Peyer's patch (tissue), 4 donors: ENCODE data around the gene TRAF2.

Experiments
- POLR2A ChIP-seq, 2 donors: fragments of 450-650 bp; IDR thresholded peaks; one replicate each; pipeline ENCODE4 v1.5.1; 2017; ENCODE audit warnings: antibody characterized with exemption in 2 of 2, mild to moderate bottlenecking in 2 of 2, moderate library complexity in 2 of 2
- TF ChIP-seq, protein P1 (sequence below), 6 experiments: fragments of 450-650 bp in 4 of 6; fragments of 200-600 bp in 2 of 6; sonication (generic) in 1 of 6; IDR thresholded peaks; one replicate each; pipeline ENCODE4 v1.5.1; 2017 to 2019; ENCODE audit warnings: antibody characterized with exemption in 6 of 6, mild to moderate bottlenecking in 3 of 6, moderate library complexity in 1 of 6

DNA sequence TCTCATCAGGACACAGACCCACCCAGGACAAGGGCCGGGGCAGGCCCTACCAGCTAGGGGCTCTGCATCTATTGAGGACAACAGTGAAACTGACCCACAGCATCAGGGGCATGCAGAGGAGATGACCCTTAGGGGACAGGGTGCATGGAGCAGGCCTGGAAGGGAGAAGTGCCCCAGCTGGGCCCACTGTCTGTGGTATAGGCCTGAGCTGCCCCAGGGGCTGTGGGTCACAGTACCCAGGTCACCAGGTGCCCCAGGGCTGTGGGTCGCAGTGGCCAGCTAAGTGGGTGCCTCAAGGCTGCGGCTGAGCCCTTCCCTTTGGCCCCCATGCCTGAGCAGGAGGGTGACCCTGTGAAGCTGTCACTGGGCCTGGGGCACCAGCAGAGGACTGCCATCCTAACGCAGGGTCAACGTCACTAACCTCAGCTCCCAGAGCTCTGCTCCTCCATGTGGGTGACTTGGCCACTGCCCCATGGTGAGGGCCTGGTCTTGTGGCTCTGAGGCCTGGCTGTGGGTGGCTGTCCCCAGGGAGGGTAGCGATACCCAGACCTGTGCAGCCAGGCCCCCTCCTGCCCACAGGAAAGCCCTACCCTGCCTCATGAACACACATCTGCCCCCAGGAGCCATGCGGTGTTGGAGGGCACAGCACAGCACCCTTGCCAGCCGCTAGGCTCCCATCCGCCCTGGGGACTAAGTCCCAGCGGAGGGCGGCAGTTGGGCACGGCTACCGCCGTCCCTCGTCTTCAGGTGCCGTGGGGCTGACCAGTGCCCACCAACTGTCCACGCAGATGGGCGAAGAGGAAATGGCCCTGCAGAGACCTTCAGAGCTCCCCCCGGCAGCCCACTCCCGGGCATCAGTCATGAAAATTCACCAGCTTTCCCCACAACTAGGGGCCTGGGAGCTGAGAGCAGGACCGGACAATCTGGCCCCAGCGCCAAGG is 25.1 kb upstream of the TRAF2 start:
- TF ChIP-seq, protein P1, sequence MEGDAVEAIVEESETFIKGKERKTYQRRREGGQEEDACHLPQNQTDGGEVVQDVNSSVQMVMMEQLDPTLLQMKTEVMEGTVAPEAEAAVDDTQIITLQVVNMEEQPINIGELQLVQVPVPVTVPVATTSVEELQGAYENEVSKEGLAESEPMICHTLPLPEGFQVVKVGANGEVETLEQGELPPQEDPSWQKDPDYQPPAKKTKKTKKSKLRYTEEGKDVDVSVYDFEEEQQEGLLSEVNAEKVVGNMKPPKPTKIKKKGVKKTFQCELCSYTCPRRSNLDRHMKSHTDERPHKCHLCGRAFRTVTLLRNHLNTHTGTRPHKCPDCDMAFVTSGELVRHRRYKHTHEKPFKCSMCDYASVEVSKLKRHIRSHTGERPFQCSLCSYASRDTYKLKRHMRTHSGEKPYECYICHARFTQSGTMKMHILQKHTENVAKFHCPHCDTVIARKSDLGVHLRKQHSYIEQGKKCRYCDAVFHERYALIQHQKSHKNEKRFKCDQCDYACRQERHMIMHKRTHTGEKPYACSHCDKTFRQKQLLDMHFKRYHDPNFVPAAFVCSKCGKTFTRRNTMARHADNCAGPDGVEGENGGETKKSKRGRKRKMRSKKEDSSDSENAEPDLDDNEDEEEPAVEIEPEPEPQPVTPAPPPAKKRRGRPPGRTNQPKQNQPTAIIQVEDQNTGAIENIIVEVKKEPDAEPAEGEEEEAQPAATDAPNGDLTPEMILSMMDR (IDR thresholded peaks at IDR 0.05), result no peak
- no peak for TF ChIP-seq POLR2A (IDR thresholded peaks at IDR 0.05)
